ENCODE data around the gene GLB1L3.

GLB1L3 gene

GRCh38 chr11:134328433-134328832 lies 52.3 kb downstream of the GLB1L3 start:
- peaks cover 20% of the 10 kb centered on the region for H3K27me3 ChIP-seq (ENCODE audit: insufficient read depth, poor library complexity, severe bottlenecking)

DNA sequence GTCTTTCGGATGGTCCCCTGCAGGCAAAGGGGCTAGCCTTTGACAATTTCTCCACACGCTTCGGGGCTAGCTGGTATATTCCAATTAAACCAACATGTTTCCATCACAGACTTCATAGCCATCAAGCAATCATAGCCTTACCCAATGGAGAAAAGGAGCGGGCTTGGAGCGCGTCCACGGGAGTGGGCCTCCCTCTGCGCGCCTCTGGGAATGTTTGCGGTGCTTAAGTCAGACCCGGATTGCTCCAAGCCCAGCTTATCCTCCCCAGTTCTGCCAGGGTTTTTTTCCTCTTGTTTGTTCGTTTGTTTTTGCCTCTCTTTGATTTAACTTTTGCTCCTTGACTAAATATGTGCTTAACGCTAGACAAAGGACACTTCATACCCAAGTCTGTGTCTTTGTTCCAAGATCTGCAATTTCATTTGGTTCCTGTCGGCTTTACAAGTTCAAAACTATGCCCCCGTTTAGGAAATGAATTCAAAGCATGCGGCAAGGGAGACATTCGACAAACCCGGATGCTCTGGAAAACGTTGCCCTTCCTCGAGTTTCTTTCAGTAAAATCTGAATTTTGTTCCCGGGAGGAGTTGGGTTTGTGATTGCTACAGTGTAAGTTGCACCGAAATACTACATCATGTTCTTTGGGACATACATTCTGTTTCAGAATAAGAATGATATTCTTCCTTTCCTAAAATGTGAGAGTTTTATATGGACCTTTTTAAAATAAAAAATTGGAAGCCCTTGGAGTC lies 54.6 kb downstream of the GLB1L3 start:
- TF ChIP-seq, protein P1, sequence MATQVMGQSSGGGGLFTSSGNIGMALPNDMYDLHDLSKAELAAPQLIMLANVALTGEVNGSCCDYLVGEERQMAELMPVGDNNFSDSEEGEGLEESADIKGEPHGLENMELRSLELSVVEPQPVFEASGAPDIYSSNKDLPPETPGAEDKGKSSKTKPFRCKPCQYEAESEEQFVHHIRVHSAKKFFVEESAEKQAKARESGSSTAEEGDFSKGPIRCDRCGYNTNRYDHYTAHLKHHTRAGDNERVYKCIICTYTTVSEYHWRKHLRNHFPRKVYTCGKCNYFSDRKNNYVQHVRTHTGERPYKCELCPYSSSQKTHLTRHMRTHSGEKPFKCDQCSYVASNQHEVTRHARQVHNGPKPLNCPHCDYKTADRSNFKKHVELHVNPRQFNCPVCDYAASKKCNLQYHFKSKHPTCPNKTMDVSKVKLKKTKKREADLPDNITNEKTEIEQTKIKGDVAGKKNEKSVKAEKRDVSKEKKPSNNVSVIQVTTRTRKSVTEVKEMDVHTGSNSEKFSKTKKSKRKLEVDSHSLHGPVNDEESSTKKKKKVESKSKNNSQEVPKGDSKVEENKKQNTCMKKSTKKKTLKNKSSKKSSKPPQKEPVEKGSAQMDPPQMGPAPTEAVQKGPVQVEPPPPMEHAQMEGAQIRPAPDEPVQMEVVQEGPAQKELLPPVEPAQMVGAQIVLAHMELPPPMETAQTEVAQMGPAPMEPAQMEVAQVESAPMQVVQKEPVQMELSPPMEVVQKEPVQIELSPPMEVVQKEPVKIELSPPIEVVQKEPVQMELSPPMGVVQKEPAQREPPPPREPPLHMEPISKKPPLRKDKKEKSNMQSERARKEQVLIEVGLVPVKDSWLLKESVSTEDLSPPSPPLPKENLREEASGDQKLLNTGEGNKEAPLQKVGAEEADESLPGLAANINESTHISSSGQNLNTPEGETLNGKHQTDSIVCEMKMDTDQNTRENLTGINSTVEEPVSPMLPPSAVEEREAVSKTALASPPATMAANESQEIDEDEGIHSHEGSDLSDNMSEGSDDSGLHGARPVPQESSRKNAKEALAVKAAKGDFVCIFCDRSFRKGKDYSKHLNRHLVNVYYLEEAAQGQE (IDR thresholded peaks at IDR 0.05; ENCODE audit: insufficient replicate concordance, low read depth) = no peak
- TF ChIP-seq GABPA (IDR thresholded peaks at IDR 0.05; ENCODE audit: low read depth) = no peak
- no peak for TF ChIP-seq SPI1 (IDR thresholded peaks at IDR 0.05; ENCODE audit: borderline replicate concordance, low read depth)
- TF ChIP-seq POLR2AphosphoS5 (IDR thresholded peaks at IDR 0.05; ENCODE audit: low read depth) = no peak
- TF ChIP-seq CTCF (IDR thresholded peaks at IDR 0.05; ENCODE audit: insufficient read depth, low read length) = no peak
- H3K27me3 ChIP-seq (ENCODE audit: insufficient read depth, poor library complexity, severe bottlenecking) = peaks cover 20% of the 10 kb centered on the region
- DNase-seq (ENCODE audit: low read depth in 1 of 2, low spot score in 1 of 2) = no peak
- no peak overlapping the region for H3K4me3 ChIP-seq (replicated peaks; ENCODE audit: insufficient read depth, low read length)
- H3K27ac ChIP-seq (replicated peaks) = no peak overlapping the region

More at GRCh38 chr11:134328433-134328832, 52.3 kb downstream of the GLB1L3 start:
- H3K27ac ChIP-seq (replicated peaks) = no peak overlapping the region
- no peak overlapping the region for H3K4me3 ChIP-seq (replicated peaks; ENCODE audit: insufficient read depth, low read length)
- no peak for TF ChIP-seq CTCF (IDR thresholded peaks at IDR 0.05; ENCODE audit: insufficient read depth, low read length)
- TF ChIP-seq GABPA (IDR thresholded peaks at IDR 0.05; ENCODE audit: low read depth) = no peak
- TF ChIP-seq POLR2AphosphoS5 (IDR thresholded peaks at IDR 0.05; ENCODE audit: low read depth) = no peak
- TF ChIP-seq, protein P1 (IDR thresholded peaks at IDR 0.05; ENCODE audit: insufficient replicate concordance, low read depth) = no peak
- TF ChIP-seq SPI1 (IDR thresholded peaks at IDR 0.05; ENCODE audit: borderline replicate concordance, low read depth) = no peak
- DNase-seq (ENCODE audit: low read depth in 1 of 2, low spot score in 1 of 2) = no peak

- Histone ChIP-seq H3K27me3 (ENCODE audit: insufficient read depth, poor library complexity, severe bottlenecking) (peaks cover 24% of the 10 kb centered on the region), H3K27ac (replicated peaks) (no peak within 1 kb of the TSS), H3K4me3 (replicated peaks; ENCODE audit: insufficient read depth, low read length) (no peak within 1 kb of the TSS)
- DNase-seq (ENCODE audit: low read depth in 1 of 2, low spot score in 1 of 2) = peak in 1 of 2 experiments; percentile 27
- no peak for TF ChIP-seq CTCF (IDR thresholded peaks at IDR 0.05; ENCODE audit: insufficient read depth, low read length)
Measured at GRCh38 chr11:134331354-134332188, 55.4 kb downstream of the GLB1L3 start, which contains the start of gene GLB1L2. Gene GLB1L2, plus strand, starts transcription at chr11:134331988. Its CDS starts 74 bp downstream, at chr11:134332062.

All from HL-60 (cell line).